Ovary (tissue), 9 donors: ENCODE measurements around the gene UGT1A6. TPM values are rescaled to one million over a fixed set of nuclear protein-coding genes. Genes with fewer than 3 reads are reported as not detected.

ENCODE experiments used
- DNase-seq, 5 donors: peaks; one replicate each; pipeline ENCODE4 v3.0.0-alpha.2; 2019 to 2020
- H3K27ac ChIP-seq, 2 donors: fragments of 200-600 bp; one replicate each; pipeline versions ENCODE4 v1.5.1 to v1.8.0; 2019 to 2022
- H3K27me3 ChIP-seq: fragments of 200-600 bp; one replicate; pipeline ENCODE4 v1.8.0; 2022
- H3K36me3 ChIP-seq: fragments of 200-600 bp; sonication (generic); one replicate; pipeline ENCODE4 v1.5.1; 2019
- H3K4me1 ChIP-seq: one replicate; pipeline ENCODE4 v1.8.1; 2013; ENCODE audit warnings: mild to moderate bottlenecking, moderate library complexity; ENCODE audit not compliant: insufficient read depth
- H3K4me3 ChIP-seq: fragments of 200-600 bp; sonication (generic); one replicate; pipeline ENCODE4 v1.5.1; 2017
- H3K9me3 ChIP-seq, 2 donors: fragments of 200-600 bp in 1 of 2; sonication (generic) in 1 of 2; one replicate each; pipeline versions ENCODE4 v1.5.1 to v1.8.1; 2013 to 2019; ENCODE audit warnings: mild to moderate bottlenecking in 1 of 2, moderate library complexity in 1 of 2
- CTCF ChIP-seq, 3 donors: fragments of 450-650 bp in 2 of 3; fragments of 200-600 bp in 1 of 3; IDR thresholded peaks; one replicate each; pipeline versions ENCODE4 v1.5.1 to v1.8.0; 2016 to 2022; ENCODE audit warnings: antibody characterized with exemption in 3 of 3, mild to moderate bottlenecking in 1 of 3
- EP300 ChIP-seq: sonication (generic); formaldehyde crosslinking; IDR thresholded peaks from one replicate; pipeline ENCODE4 v1.6.1; 2017; ENCODE audit warnings: antibody characterized with exemption
- POLR2A ChIP-seq: fragments of 450-650 bp; IDR thresholded peaks from one replicate; pipeline ENCODE4 v1.6.1; 2017; ENCODE audit warnings: antibody characterized with exemption, mild to moderate bottlenecking, moderate library complexity
- WGBS, 3 donors: extraction: QIAGEN DNeasy Blood & Tissue Kit in 1 of 3; methylation state at CpG; one replicate each; pipeline versions ENCODE4 v1.1.5 to v1.1.7; 2013 to 2017; 5-methylcytosine and 5-hydroxymethylcytosine counted together
- intact Hi-C, 4 donors: fragments of 100-400 bp; cut with DNase I; formaldehyde crosslinking; loops; one replicate each; pipeline versions ENCODE4 v1.11.0 to v1.15.1; 2022 to 2023
- polyA plus RNA-seq, 2 donors: library from polyadenylated mRNA; stranded (reverse); fragments of 200-250 nt in 1 of 2; fragments of 350-450 nt in 1 of 2; fragmentation: Illumina TruSeq in 1 of 2; extraction: RNeasy Lipid Tissue Mini Kit (QIAGEN cat#74804) in 1 of 2; gene quantifications; one replicate each; pipeline ENCODE4 v1.2.3, GENCODE V29; 2013 to 2014
- total RNA-seq, 7 donors: library from RNA; depleted of rRNA in 2 of 7; stranded (reverse); fragments of >200 nt in 2 of 7; fragmentation: NEBNext Ultra II Directional in 3 of 7; extraction: Animal tissue kit (Norgen Biotek cat#: 25700) in 3 of 7; gene quantifications; one replicate each; pipeline versions ENCODE4 v1.1.0 to v1.2.4, GENCODE V29; 2016 to 2023
- donor health status: DM: no; HTN: no; CAD: no; lungs with moderate emphysema.
- donor health status: DM: no; HTN: no; CAD: no.
- donor health status: Bipolar disorder and iron deficiency.
- donor health status: DM: yes; HTN: yes; CAD: no.
- donor health status: DM: no; HTN: no; CAD: no.
- donor health status: DM: yes; HTN: yes; CAD: no.

UGT1A6 gene
- total and polyA plus RNA-seq, 9 donors, result not detected

GRCh38 chr2:233688341-233688740 is 4.3 kb upstream of the UGT1A6 start:
- H3K9me3 ChIP-seq, result no peaks in the 10 kb centered on the region
- H3K4me3 ChIP-seq, result no peak overlapping the region
- TF ChIP-seq CTCF (IDR thresholded peaks at IDR 0.05) (no peak), POLR2A (no peak), EP300 (no peak)
- DNase-seq, result no peak
- H3K27ac ChIP-seq, result no peak overlapping the region
- intact Hi-C loops, result no loop called here
- H3K27me3 ChIP-seq, result no peaks in the 10 kb centered on the region
- H3K36me3 ChIP-seq, result no peaks in the 10 kb centered on the region
- WGBS, 3 donors, result 68 to 78% (median 78%) methylated on average over 5 of the region's 5 CpGs
- no peaks in the 10 kb centered on the region for H3K4me1 ChIP-seq

- no peak for DNase-seq
- no peaks in the 10 kb centered on the region for H3K36me3 ChIP-seq
- no peak overlapping the region for H3K27ac ChIP-seq
- TF ChIP-seq EP300 (no peak), POLR2A (no peak), CTCF (IDR thresholded peaks at IDR 0.05) (no peak)
- no peaks in the 10 kb centered on the region for H3K27me3 ChIP-seq
- intact Hi-C loops, result no loop called here
- no peak overlapping the region for H3K4me3 ChIP-seq
- no peaks in the 10 kb centered on the region for H3K9me3 ChIP-seq
- no peaks in the 10 kb centered on the region for H3K4me1 ChIP-seq
These were observed 3.7 kb upstream of the UGT1A6 start for GRCh38 chr2:233689031-233689430.

- Histone ChIP-seq H3K27me3 (no peaks in the 10 kb centered on the region), H3K36me3 (no peaks in the 10 kb centered on the region), H3K4me1 (no peaks in the 10 kb centered on the region), H3K27ac (no peak overlapping the region), H3K4me3 (no peak overlapping the region), H3K9me3 (no peaks in the 10 kb centered on the region)
- no peak for DNase-seq
- TF ChIP-seq POLR2A (no peak), CTCF (IDR thresholded peaks at IDR 0.05) (no peak), EP300 (no peak)
- intact Hi-C loops, result no loop called here
- 5 to 13% (median 8%) methylated on average over 3 of the region's 3 CpGs for WGBS, 3 donors
These were observed 3.2 kb upstream of the UGT1A6 start for GRCh38 chr2:233689501-233689900.

DNA sequence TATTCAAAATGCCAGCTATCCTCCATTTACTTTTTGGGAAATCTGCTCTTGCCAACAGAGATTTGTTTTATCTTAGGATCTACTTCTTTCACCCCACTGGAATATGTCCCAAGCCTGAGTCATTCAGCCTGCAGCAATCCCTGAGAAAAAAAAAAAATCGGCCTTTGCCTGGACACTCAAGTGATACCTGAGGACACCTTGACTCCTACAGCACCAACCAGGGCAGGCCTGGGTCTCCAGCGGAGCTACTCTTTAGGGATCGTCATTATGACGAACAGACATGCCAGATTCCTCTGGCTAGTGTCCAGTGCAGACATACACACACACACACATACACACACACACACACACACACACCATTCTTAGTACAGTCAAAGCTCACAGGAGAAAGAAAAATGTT is 2.2 kb upstream of the UGT1A6 start:
- intact Hi-C loops, result no loop called here
- TF ChIP-seq POLR2A (no peak), EP300 (no peak), CTCF (IDR thresholded peaks at IDR 0.05) (no peak)
- H3K9me3 ChIP-seq, result no peaks in the 10 kb centered on the region
- H3K4me1 ChIP-seq, result no peaks in the 10 kb centered on the region
- no peak overlapping the region for H3K4me3 ChIP-seq
- no peaks in the 10 kb centered on the region for H3K27me3 ChIP-seq
- H3K36me3 ChIP-seq, result no peaks in the 10 kb centered on the region
- H3K27ac ChIP-seq, result no peak overlapping the region
- WGBS, 3 donors, result 59 to 74% (median 73%) methylated on average over 4 of the region's 4 CpGs
- no peak for DNase-seq
